A549 treated with AZD9567 at 1 μM for 4 hours (cell line): Measurements from ENCODE around the gene COX17. TPM values are rescaled to one million over a fixed set of nuclear protein-coding genes. Genes with fewer than 3 reads are reported as not detected.

Source experiments
- total RNA-seq: library from RNA; stranded (reverse); fragments of 200-300 nt; extraction: Qiagen RNA extraction; gene quantifications from 5 replicates; pipeline ENCODE4 v1.2.3, GENCODE V29; 2022; ENCODE audit not compliant: insufficient read depth

Gene COX17
- 89.3 to 109 TPM (median 104 TPM) in 5 replicates for total RNA-seq

GRCh38 chr3:119676771-119677640 is at the start of gene COX17:
TSS of gene COX17 (minus strand) at chr3:119677406. CDS start at chr3:119677310, 96 bp downstream.

GRCh38 chr3:119702530-119703527 is 25.6 kb upstream of the COX17 start, which contains the start of gene CFAP91:
TSS of gene CFAP91 (plus strand) at chr3:119703022. CDS start at chr3:119703099, 77 bp downstream.

GRCh38 chr3:119660474-119661440 is 16.4 kb downstream of the COX17 start, which contains the start of gene POPDC2:
TSS of gene POPDC2 (minus strand) at chr3:119660589. CDS start at chr3:119660423, 166 bp downstream.

Other genes starting within 250 kb of the COX17 start
- 19.0 to 28.7 TPM (median 26.8 TPM) in 5 replicates for gene TMEM39A, start 213.8 kb downstream of the COX17 start, total RNA-seq
- gene POGLUT1, start 208.4 kb downstream of the COX17 start, total RNA-seq, result 8.6 to 10.6 TPM (median 9.8 TPM) in 5 replicates
- gene TIMMDC1, start 178.9 kb downstream of the COX17 start, total RNA-seq, result 74.4 to 82.6 TPM (median 80.0 TPM) in 5 replicates
- not detected in 5 replicates for gene CD80, start 117.8 kb downstream of the COX17 start, total RNA-seq
- 2.2 to 2.8 TPM (median 2.3 TPM) in 5 replicates for gene ADPRH, start 97.9 kb downstream of the COX17 start, total RNA-seq
- 0.22 to 0.57 TPM (median 0.37 TPM) in 4 of 5 replicates, not detected in the other for gene PLA1A, start 79.5 kb downstream of the COX17 start, total RNA-seq
- gene POPDC2, start 16.8 kb downstream of the COX17 start, total RNA-seq, result 0.14 to 0.39 TPM (median 0.24 TPM) in 4 of 5 replicates, not detected in the other
- gene CFAP91, start 25.6 kb upstream of the COX17 start, total RNA-seq, result 0.12 to 0.24 TPM (median 0.19 TPM) in 4 of 5 replicates, not detected in the other
- not detected in 5 replicates for gene NR1I2, start 104.7 kb upstream of the COX17 start, total RNA-seq